HL-60/S4 treated with phorbol 12-myristate 13-acetate at 8.2 ng/mL for 4 days and 3 days (cell line): ENCODE measurements around the gene EIF2A.
"Not testable (repeated sequence)": the region's sequence is repeated elsewhere in the genome, so short reads cannot be mapped to it uniquely, and the experiment has no call there.

Experiments used
- in situ Hi-C: fragments of 300-500 bp; cut with MboI; formaldehyde crosslinking; loops from 2 replicates; pipeline ENCODE4 v1.15.0; 2022; ENCODE audit warnings: low sequenced_read_pairs

The EIF2A gene

GRCh38 chr3:150600647-150601530, 54.3 kb downstream of the EIF2A start:
- in situ Hi-C loops: not testable (repeated sequence)

GRCh38 chr3:150602426-150603152, 56.0 kb downstream of the EIF2A start:
- in situ Hi-C loops: no loop called here

DNA sequence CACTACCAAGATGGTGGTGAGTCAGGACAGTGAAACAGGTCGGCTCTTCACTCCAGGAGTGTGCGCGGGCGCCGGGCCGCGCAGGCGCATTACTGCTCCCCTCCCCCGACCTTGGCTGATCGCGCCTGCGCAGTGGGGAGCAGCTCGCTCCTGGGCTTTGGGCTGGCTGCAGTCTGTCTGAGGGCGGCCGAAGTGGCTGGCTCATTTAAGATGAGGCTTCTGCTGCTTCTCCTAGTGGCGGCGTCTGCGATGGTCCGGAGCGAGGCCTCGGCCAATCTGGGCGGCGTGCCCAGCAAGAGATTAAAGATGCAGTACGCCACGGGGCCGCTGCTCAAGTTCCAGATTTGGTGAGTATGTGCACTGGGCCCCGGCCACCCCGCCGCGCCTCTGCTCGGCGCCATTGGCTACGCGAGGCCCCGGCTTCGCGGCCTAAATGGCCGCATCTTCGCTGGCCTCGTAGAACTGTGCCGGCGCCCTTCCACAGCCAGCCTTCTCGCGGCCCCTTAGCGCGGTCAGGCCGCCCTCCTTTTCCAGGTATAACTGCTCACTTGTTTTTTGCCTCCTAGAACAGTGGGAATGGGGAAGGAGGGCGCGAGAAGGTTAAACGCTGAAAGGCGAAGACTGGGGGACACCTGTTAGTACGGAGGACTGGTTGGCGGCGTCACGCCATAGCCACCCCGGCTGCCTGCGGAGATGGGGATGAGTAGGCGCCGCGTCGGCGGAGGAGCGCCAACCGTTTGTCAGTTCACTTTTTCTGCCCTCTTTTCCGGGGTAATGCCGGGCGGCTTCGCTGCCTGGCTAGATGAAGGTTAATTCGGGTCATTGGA, 56.8 kb downstream of the EIF2A start, which contains the start of gene SELENOT:
SELENOT (plus strand) TSS at position 169 of the 827 bp plus-strand sequence; CDS start at position 211, 42 bp downstream.
- in situ Hi-C loops: no loop called here

DNA sequence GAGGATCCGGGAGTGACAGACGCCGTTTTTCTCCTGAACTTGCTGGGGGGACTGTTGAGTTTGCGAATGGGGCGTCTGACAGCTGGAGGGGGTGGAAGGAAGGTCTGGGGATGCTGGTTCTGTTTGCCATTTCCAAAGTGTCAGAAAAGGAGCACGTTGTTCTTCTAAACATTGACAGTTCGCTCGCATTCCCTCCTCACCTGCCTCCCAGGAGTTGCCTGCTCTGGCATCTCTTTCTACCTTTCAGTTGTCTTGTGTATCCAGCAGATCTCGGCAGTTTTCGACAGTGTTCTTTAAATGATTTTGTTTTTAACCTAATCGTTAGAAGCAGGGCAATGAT, 57.4 kb downstream of the EIF2A start:
- in situ Hi-C loops: no loop called here

DNA sequence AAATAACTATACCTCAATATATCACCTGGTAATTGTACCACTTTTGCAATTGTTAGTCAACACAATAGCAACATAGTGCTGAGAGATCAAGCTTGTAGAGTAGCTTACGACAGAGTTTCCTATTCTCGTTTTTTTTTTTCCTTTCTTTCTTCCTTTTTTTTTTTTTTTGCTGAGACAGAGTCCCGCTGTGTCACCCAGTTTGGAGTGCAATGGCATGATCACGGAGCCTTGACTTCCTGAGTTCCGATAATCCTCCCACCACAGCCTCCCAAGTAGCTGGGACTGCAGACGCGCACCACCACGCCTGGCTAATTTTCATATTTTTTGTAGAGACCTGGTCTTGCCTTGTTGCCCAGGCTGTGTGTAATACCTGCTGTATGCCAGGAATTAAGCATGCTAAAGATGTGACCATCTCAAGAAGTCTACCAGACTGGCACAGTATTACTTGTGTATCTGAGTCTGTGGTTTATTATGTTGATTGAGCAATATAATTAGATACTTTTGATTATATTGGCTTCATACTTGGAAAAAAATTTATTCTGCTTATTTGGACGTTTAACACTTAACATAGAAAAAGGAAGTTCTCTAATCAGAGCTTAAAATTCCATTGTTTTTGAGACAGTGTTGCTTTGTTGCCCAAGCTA, 59.5 kb downstream of the EIF2A start:
- in situ Hi-C loops: no loop called here

GRCh38 chr3:150607267-150608065, 60.9 kb downstream of the EIF2A start:
- in situ Hi-C loops: no loop called here

DNA sequence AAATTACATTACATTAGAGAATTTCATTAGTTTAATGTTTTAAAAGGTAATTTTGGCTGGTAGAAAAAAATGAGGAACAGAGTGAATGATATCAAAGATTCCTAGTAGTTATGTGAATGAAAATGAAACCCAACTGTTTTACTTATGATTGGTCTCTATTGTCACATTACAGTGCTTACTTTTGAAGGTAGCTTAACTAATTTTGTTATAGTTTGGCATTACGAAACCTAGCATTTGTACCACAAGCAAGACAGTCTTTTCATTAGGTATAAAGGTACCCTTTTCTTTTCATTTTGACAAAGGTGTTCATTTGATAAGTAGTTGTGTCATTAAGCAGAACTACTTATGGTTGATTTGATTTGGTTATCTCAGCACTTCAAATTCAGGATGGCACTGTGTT, 63.4 kb downstream of the EIF2A start:
- in situ Hi-C loops: no loop called here

DNA sequence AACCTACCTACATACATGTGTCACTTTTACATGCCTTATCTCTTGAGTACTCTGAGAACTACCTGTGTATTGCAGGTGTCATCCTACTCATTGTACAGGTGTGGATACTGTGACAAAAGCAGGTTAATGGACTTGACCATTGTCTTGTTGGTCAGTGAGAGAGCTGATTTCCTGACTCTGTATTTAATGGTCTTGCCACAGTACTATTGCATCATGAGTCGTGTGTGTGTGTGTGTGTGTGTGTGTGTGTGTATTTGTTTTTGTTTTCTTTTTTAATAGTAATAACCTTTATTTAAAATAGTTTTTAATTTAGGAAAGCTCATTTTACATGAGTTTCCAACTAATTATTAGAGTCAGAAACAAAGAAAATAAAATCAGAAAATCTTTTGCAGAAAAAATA, 64.2 kb downstream of the EIF2A start:
- in situ Hi-C loops: no loop called here

- in situ Hi-C loops: no loop called here
Observed at GRCh38 chr3:150611666-150612065, 65.1 kb downstream of the EIF2A start.

GRCh38 chr3:150612494-150612893, 65.9 kb downstream of the EIF2A start:
- in situ Hi-C loops: no loop called here

DNA sequence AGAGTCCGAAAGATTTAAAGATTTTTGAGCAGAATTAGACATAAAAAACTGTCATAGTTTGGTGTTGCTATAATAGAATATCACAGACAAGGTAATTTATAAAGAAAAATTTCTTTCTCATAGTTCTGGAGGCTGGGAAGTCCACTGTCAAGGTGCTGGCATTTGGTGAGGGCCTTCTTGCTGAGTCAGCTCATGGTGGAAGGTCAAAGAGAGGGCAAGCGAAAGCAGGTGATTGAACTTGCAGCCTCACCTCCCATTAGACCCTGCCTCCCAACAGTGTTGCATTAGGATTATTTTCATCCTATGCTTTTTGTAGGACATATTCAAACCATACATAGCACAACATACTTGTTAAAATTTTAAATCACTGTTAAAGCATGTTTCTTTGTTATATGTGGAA, 66.4 kb downstream of the EIF2A start:
- in situ Hi-C loops: no loop called here

GRCh38 chr3:150613709-150614480, 67.3 kb downstream of the EIF2A start:
- in situ Hi-C loops: no loop called here

DNA sequence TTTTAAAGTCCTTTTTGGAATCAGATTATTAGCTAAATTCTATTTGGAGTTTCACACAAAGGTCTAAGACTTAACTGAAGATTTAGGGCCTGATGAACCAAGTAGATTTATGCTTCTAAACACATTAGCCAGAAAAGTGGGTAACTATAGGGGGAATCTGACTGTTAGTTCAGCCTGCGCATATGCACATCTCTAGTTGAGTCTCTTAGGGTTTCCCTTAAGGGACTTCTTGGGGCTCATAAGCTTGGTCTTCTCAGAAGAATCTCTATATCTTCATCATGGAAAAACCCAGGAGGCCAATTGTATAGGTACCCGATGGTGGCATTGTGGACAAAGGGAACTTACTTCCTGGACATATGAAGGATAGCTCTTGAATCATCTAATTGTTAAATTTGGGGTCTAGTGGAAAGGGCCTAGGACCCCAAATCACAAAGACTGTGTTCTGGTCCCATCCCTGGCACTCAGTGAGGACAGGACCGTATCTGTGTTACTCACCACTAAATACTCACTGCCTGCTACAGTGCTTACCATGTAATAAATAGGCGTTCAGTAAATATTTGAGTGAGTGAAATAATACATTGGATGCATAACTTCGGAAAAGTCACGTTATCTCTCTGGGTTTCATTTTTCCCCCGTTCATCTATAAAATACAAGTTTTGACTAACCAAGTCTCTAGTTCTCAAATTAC, 73.6 kb downstream of the EIF2A start:
- in situ Hi-C loops: no loop called here

DNA sequence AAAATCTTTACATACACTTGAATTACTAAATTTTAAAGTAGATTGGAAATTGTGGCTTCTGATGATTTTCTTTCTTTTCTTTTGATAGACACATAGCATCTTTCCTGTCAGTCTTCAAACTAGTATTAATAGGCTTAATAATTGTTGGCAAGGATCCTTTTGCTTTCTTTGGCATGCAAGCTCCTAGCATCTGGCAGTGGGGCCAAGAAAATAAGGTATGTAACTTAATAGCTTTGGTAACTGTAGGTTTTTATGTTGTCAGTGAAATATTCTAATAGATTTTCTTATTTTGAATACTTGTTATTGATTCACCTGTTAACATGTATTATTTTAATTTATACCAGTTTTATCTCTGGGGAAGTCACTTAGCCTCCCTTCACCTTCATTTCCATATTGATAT, 76.4 kb downstream of the EIF2A start:
- in situ Hi-C loops: not testable (repeated sequence)

DNA sequence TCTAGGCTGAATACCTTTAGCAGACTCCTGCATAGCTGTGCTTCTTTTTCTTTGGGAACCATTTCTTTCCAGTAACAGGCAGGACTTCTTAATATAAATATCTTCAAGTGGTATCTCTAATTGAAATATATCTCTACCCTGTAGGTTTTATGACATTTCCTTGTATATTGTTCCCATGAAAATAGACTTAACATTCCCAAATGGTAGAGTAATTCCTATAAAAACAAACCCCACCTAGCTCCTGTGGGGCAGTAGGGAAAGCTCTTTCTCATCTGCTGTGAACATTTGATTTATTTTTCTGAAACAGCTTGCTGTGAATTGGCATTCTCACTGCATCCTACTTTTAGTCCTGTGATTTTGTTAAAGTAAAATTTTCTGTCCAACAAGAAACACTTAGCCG, 77.4 kb downstream of the EIF2A start:
- in situ Hi-C loops: no loop called here

DNA sequence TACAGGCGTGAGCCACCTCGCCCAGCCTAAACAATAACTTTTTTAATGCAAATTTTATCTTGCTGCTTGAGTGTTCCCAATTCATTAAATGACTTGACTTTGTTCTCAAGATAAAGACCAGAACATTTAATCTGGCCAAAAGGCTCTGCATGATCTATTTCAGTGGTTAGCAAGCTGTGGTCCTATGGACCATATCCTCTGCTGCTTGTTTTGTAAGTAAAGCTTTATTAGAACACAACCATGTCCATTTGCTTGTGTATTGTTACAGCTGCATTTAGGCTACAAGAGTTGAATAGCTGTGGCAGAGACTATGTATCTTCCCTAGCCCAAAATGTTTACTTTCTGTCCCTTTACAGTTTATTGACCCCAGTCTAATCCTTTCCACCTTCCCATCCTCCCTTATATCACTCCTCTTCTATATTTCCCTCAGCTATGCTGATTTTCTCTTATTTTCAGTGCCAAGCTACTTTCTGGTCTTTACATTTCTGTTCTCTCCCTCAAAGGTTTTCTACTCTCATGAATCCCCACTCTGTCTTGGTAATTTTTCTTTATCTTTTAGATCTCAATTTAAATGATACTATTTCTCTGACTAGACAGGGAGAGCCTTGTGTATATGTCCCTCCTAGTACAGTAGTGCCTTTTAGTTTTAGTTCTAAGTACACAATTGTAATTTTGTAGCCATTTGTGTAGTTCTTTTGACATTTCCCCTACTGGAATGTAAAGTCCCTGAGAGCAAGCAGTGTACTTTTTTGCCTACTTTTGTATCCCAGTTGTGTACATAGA, 79.8 kb downstream of the EIF2A start:
- in situ Hi-C loops: no loop called here

DNA sequence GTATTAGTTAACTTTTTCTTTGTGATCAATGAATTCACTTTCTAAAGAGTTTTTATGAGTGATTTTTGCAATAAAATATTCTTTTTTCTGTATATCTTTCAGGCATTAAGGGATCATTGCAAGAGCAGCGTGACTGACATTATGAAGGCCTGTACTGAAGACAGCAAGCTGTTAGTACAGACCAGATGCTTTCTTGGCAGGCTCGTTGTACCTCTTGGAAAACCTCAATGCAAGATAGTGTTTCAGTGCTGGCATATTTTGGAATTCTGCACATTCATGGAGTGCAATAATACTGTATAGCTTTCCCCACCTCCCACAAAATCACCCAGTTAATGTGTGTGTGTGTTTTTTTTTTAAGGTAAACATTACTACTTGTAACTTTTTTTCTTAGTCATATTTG, 81.0 kb downstream of the EIF2A start:
- in situ Hi-C loops: no loop called here
